ENCODE results near the gene NAGA. TPM values are rescaled to one million over a fixed set of nuclear protein-coding genes. Genes with fewer than 3 reads are reported as not detected.

The NAGA gene
- total and polyA plus RNA-seq, 9 of the 15 experiments (the other 6 are each of a cell fraction or from before 2014, with no cell fraction given) = 6.5 to 20.6 (median 17.4) TPM

GRCh38 chr22:42069801-42070516 lies 653 bp downstream of the NAGA start (continued):
- TF ChIP-seq, protein P1, sequence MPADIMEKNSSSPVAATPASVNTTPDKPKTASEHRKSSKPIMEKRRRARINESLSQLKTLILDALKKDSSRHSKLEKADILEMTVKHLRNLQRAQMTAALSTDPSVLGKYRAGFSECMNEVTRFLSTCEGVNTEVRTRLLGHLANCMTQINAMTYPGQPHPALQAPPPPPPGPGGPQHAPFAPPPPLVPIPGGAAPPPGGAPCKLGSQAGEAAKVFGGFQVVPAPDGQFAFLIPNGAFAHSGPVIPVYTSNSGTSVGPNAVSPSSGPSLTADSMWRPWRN (IDR thresholded peaks at IDR 0.05; ENCODE audit: low read depth) = no peak
- TF ChIP-seq RNF2 (IDR thresholded peaks at IDR 0.05) (no peak), TRIM24 (IDR thresholded peaks at IDR 0.05) (no peak), RBM15 (IDR thresholded peaks at IDR 0.05; ENCODE audit: insufficient read depth, low read length) (no peak), FOXK1 (CRISPR knock-in tag; IDR thresholded peaks at IDR 0.05; ENCODE audit: borderline replicate concordance) (0 out of 2 replicates have a peak, but pooled peaks have one; percentile 1), HNRNPUL1 (IDR thresholded peaks at IDR 0.05; ENCODE audit: low read length) (no peak), DNMT1 (IDR thresholded peaks at IDR 0.05) (no peak), ZNF12 (CRISPR knock-in tag; IDR thresholded peaks at IDR 0.05) (no peak), MTA3 (IDR thresholded peaks at IDR 0.05; ENCODE audit: borderline replicate concordance) (0 out of 2 replicates have a peak, but pooled peaks have one; percentile 17), BCL6 (CRISPR knock-in tag; IDR thresholded peaks at IDR 0.05) (no peak), ZNF232 (CRISPR knock-in tag; IDR thresholded peaks at IDR 0.05) (no peak), STAT5A (IDR thresholded peaks at IDR 0.05; ENCODE audit: borderline replicate concordance, low read length) (no peak), NEUROD1 (IDR thresholded peaks at IDR 0.05; ENCODE audit: borderline replicate concordance, low read depth, low read length, partially characterized antibody) (no peak), PCBP2 (IDR thresholded peaks at IDR 0.05; ENCODE audit: low read depth, low read length, poor library complexity, severe bottlenecking) (no peak), ETV1 (tag; conservative IDR thresholded peaks at IDR 0.05; ENCODE audit: low read depth) (no peak), TGIF2 (CRISPR knock-in tag; IDR thresholded peaks at IDR 0.05) (no peak), GTF2E2 (tag; IDR thresholded peaks at IDR 0.05) (no peak)
- TF ChIP-seq, protein P2, sequence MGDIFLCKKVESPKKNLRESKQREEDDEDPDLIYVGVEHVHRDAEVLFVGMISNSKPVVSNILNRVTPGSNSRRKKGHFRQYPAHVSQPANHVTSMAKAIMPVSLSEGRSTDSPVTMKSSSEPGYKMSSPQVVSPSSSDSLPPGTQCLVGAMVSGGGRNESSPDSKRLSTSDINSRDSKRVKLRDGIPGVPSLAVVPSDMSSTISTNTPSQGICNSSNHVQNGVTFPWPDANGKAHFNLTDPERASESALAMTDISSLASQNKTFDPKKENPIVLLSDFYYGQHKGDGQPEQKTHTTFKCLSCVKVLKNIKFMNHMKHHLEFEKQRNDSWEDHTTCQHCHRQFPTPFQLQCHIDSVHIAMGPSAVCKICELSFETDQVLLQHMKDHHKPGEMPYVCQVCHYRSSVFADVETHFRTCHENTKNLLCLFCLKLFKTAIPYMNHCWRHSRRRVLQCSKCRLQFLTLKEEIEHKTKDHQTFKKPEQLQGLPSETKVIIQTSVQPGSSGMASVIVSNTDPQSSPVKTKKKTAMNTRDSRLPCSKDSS (IDR thresholded peaks at IDR 0.05; ENCODE audit: low read depth, partially characterized antibody) = no peak
- TF ChIP-seq, protein P3, sequence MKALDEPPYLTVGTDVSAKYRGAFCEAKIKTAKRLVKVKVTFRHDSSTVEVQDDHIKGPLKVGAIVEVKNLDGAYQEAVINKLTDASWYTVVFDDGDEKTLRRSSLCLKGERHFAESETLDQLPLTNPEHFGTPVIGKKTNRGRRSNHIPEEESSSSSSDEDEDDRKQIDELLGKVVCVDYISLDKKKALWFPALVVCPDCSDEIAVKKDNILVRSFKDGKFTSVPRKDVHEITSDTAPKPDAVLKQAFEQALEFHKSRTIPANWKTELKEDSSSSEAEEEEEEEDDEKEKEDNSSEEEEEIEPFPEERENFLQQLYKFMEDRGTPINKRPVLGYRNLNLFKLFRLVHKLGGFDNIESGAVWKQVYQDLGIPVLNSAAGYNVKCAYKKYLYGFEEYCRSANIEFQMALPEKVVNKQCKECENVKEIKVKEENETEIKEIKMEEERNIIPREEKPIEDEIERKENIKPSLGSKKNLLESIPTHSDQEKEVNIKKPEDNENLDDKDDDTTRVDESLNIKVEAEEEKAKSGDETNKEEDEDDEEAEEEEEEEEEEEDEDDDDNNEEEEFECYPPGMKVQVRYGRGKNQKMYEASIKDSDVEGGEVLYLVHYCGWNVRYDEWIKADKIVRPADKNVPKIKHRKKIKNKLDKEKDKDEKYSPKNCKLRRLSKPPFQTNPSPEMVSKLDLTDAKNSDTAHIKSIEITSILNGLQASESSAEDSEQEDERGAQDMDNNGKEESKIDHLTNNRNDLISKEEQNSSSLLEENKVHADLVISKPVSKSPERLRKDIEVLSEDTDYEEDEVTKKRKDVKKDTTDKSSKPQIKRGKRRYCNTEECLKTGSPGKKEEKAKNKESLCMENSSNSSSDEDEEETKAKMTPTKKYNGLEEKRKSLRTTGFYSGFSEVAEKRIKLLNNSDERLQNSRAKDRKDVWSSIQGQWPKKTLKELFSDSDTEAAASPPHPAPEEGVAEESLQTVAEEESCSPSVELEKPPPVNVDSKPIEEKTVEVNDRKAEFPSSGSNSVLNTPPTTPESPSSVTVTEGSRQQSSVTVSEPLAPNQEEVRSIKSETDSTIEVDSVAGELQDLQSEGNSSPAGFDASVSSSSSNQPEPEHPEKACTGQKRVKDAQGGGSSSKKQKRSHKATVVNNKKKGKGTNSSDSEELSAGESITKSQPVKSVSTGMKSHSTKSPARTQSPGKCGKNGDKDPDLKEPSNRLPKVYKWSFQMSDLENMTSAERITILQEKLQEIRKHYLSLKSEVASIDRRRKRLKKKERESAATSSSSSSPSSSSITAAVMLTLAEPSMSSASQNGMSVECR (CRISPR knock-in tag; IDR thresholded peaks at IDR 0.05) = no peak
- TF ChIP-seq, protein P4, sequence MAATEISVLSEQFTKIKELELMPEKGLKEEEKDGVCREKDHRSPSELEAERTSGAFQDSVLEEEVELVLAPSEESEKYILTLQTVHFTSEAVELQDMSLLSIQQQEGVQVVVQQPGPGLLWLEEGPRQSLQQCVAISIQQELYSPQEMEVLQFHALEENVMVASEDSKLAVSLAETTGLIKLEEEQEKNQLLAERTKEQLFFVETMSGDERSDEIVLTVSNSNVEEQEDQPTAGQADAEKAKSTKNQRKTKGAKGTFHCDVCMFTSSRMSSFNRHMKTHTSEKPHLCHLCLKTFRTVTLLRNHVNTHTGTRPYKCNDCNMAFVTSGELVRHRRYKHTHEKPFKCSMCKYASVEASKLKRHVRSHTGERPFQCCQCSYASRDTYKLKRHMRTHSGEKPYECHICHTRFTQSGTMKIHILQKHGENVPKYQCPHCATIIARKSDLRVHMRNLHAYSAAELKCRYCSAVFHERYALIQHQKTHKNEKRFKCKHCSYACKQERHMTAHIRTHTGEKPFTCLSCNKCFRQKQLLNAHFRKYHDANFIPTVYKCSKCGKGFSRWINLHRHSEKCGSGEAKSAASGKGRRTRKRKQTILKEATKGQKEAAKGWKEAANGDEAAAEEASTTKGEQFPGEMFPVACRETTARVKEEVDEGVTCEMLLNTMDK (IDR thresholded peaks at IDR 0.05; ENCODE audit: borderline replicate concordance, insufficient read depth, low read depth, low read length, poor library complexity, severe bottlenecking) = no peak

All from K562 (cell line).